HG03095 (cell line): ENCODE data around the gene SDK2.
"Not testable (repeated sequence)": the region's sequence is repeated elsewhere in the genome, so short reads cannot be mapped to it uniquely, and the experiment has no call there.

Source experiments
- ATAC-seq: cut with Tn5 transposase; IDR thresholded peaks from one replicate; pipeline ENCODE4 v1.9.1; 2021; ENCODE audit warnings: moderate library complexity; ENCODE audit not compliant: unreplicated experiment

The SDK2 gene

GRCh38 chr17:73490851-73491250, 153.4 kb downstream of the SDK2 start:
- ATAC-seq: no peak

GRCh38 chr17:73489991-73490390, 154.3 kb downstream of the SDK2 start:
- ATAC-seq: no peak

- no peak for ATAC-seq
Observed at GRCh38 chr17:73489333-73489732, 154.9 kb downstream of the SDK2 start.

- ATAC-seq: no peak
Observed at GRCh38 chr17:73485130-73485529, 159.1 kb downstream of the SDK2 start.

DNA sequence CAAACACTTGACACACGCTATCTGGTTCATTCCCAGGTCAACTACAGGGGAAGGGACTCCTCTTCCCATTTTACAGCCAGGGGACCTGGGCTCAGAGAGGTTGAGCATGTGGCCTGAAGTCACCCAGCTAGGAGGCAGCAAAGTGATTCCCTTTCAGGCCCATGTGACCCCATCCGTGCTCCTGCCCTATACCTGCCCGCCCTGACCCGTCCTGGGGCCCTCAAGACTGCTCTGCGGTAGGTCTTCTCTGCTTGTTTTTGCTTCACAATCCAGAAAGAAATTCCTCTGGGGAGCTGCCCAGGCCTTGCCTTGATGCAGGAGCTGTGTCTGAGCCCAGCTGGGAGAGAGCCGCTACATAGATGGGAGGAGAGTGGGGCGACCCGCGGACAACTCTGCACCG, 161.4 kb downstream of the SDK2 start:
- ATAC-seq: no peak

GRCh38 chr17:73482251-73482716, 162.0 kb downstream of the SDK2 start:
- no peak for ATAC-seq

- ATAC-seq: no peak
Observed at GRCh38 chr17:73481676-73482075, 162.6 kb downstream of the SDK2 start.

DNA sequence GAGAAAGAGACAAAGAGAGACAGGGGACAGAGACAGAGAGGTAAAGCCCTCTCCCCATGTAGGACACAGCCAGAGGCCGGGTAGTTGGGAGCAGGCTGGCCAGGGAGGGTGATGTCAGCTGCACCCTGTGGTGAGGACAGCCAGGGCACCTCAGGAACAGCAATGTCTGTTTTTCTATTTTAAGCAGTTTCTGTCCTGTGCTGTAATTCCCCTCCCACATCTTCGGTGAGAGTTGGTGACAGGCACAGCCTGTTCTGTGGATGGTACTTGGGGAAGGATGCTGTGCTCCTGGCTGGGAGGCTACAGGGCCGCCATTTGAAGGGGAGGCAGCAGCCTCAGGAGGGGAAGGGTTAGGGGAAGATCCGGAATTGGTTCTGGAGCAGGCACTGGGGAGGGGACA, 163.5 kb downstream of the SDK2 start:
- no peak for ATAC-seq

GRCh38 chr17:73478768-73479424, 165.3 kb downstream of the SDK2 start:
- ATAC-seq: no peak

DNA sequence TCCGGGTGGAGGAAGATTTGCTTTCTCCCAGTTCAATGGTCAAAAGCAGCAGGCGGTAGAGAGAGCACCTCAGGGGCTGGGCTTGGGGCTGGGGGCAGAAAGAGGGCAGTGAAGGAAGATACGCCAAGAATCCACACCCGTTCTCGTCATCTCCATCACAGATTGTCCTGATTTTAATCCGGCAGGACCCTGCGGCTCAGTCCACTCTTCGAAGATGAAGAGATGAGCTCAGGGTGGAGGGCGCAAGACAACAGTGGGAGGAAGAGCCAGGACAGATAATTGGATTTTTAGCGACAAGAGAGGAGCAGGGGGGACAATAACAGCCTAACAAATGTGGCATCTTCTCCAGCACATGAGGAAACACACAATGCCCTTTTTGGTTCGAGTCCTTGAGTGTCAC, 165.9 kb downstream of the SDK2 start:
- no peak for ATAC-seq

- no peak for ATAC-seq
Observed at GRCh38 chr17:73476890-73477350, 167.3 kb downstream of the SDK2 start.

DNA sequence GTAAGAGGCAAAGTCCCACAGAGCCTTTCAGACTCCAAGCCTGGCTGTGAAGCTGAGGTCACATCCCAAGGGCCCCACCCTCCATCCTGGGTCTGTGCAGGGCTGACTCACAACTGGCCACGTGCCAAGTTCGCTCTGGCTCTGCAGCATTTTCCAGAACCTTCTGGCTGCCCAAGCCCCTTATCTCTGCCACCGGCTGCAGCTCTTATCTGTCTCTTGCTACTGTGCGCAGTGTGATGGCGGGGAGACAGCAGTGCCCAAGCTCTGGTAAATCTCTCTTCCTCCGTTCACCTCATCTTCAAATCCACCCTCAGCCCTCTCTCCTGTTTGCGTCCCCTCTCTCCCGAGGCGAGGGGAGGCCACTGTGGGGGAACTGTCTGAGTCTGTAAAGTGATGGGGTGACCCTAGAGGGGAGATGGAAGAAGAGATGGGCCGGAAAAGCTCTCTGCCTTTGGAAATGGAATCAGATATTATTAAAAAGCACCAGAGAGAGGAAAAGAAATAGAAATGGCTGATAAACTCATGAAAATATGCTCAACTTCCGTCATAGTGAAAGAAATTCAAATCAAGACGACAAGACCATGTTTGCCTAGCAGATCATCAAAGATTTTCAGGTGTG, 169.8 kb downstream of the SDK2 start:
- no peak for ATAC-seq

DNA sequence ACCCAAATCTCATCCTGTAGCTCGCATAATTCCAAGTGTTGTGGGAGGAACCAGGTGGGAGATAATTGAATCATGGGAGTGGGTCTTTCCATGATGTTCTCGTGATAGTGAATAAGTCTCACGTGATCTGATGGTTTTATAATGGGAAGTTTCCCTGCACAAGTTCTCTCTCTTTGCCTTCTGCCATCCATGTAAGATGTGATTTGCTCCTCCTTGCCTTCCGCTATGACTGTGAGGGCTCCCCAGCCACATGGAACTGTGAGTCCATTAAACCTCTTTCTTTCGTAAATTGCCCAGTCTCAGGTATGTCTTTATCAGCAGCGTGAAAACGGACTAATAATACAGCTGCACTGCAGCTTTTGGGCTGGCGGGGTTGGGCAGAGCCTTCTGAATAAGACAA, 171.5 kb downstream of the SDK2 start:
- ATAC-seq: not testable (repeated sequence)

- no peak for ATAC-seq
Observed at GRCh38 chr17:73471924-73472323, 172.3 kb downstream of the SDK2 start.

DNA sequence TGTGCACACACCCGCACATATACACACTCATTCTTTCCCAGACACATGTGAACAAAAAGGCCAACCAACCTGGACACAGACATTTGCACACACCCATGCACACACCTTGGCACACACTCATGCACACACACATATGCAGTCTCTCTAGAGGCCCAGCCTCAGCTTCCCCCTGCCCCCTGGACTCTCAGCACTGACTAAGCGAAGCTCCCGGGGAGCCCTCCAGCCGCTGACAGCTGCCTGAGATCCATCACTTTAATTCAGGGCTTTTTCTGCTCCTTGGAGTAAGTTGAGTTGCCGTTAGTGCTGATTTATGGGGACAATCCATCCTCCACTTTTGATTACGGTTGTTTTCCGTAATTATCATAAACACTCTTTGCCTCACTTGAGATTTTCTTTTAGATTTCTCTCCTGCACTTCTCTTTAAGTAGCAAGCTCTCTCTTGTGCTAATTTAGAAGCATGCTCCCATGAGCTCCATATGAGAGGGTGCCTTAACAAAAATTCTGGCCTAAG, 173.9 kb downstream of the SDK2 start:
- no peak for ATAC-seq

DNA sequence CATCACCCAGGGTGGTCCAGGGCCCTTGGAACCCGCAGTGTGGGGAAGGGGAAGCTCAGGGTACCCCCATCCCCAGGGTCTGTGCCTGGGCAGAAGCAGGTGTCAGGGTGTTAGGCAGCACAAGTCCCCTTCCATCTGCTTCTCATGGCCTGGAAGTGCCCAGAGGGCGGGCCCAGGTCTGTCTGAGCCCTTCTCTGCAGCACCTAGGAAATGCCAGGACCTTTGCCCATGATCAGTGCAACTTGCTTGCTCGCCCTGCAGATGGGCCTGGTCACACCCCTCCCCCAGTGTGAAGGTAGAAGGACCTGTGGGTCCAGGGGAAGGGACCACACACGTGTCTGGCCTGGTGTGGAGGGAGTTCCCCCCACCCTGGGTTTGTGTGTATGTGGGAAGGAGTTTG, 174.9 kb downstream of the SDK2 start:
- ATAC-seq: no peak

DNA sequence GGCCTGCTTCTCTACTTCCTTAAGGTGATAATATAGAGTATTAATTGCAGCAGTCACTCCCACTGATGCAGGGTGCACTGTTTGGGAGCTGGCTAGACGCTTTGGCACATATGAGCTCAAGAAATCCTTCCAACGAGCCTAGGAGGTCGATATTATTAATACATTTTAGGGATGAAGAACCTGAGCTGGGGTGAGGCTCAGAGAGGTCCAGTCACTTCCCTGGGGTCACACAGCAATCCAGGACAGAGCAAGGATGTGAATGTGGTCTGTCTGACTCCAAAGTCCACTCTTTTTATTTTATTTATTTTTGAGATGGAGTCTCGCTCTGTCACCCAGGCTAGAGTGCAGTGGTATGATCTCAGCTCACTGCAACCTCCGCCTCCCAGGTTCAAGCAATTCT, 176.0 kb downstream of the SDK2 start:
- no peak for ATAC-seq

GRCh38 chr17:73467651-73468050, 176.6 kb downstream of the SDK2 start:
- no peak for ATAC-seq

DNA sequence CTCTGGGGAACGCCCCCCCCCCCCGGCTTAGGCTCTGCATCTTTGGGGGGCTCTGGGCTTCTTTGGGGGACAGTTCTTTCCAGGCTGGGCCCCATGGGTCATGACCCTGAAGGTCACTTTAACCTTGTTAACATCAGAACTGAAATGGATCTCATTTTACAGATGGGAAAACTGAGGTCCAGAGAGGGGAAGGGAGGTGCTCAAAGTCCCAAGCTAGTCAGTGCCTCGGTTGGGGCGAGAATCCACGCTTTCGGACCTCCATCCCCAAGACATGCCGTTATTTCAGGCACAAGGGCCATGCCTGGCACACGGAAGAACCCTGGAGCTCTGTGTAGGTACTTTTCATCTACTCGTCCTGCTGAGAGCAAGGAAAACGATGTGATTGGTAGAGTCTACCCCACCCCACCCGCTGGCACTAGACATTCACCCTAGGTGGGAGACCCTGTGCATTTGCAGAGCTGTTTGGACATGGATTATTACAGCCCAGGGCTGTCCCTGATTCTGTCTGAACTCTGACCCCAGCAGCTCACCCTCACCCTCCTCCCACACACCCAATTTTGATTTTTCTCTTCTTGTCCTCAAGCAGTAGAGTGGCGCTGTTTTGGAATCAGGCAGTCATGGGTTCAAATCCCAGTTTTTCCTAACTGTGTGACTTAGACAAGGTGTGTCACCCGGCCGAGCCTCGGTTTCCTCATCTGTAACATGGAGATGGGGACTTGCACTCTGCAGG, 177.4 kb downstream of the SDK2 start:
- ATAC-seq: no peak

DNA sequence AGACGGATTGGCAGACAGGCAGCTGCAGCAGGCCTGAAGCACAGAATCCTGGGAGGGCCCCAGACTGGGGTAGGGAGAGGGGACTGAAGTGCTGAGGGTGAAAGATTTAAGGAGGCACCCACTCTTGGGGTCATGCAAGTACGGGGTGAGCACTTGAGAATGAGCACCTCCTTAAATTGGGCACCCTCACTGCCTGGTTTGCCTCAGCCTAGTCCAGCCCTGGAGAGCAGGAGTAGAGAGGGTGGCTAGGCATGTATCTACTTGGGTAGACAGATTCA, 178.4 kb downstream of the SDK2 start:
- ATAC-seq: no peak

- no peak for ATAC-seq
Observed at GRCh38 chr17:73465130-73465952, 178.9 kb downstream of the SDK2 start.
